ENCODE data around the gene JMJD7. TPM values are rescaled to one million over a fixed set of nuclear protein-coding genes. Genes with fewer than 3 reads are reported as not detected.
A peak's percentile ranks its signal among the peaks of the same experiment; 100 is the strongest.

Gene JMJD7
- total RNA-seq, 4 donors from 2014 or later: 18.8 to 36.6 (median 28.3) TPM

GRCh38 chr15:41801185-41801584, 26.7 kb upstream of the JMJD7 start:
- Histone ChIP-seq H3K9me3 (no peaks in the 10 kb centered on the region), H3K27ac (peak overlapping the region; percentile 42 to 73 (median 48)), H3K36me3 (no peaks in the 10 kb centered on the region), H3K27me3 (no peaks in the 10 kb centered on the region), H3K4me1 (peaks cover 83 to 87% of the 10 kb centered on the region in 2 donors), H3K4me3 (replicated peaks in 1 of 3) (no peak overlapping the region)
- peak; percentile 67 for DNase-seq
- intact Hi-C loops (cut with DNase I): no loop called here
- WGBS, 2 donors: 25 to 50% methylated on average over 3 of the region's 3 CpGs
- no peak for TF ChIP-seq CTCF (IDR thresholded peaks at IDR 0.05)
- TF ChIP-seq POLR2A (IDR thresholded peaks at IDR 0.05): no peak

- Histone ChIP-seq H3K4me1 (peaks cover 83 to 87% of the 10 kb centered on the region in 2 donors), H3K9me3 (no peaks in the 10 kb centered on the region), H3K4me3 (replicated peaks in 1 of 3) (no peak overlapping the region), H3K27me3 (no peaks in the 10 kb centered on the region), H3K36me3 (no peaks in the 10 kb centered on the region), H3K27ac (peak overlapping the region; percentile 38 to 79 (median 42))
- intact Hi-C loops (cut with DNase I): no loop called here
- 85 to 88% methylated on average over 3 of the region's 3 CpGs for WGBS, 2 donors
- DNase-seq: no peak
- no peak for TF ChIP-seq POLR2A (IDR thresholded peaks at IDR 0.05)
- TF ChIP-seq CTCF (IDR thresholded peaks at IDR 0.05): no peak
Observed at GRCh38 chr15:41801850-41802455, 25.9 kb upstream of the JMJD7 start.

GRCh38 chr15:41804361-41804760, 23.5 kb upstream of the JMJD7 start:
- Histone ChIP-seq H3K4me3 (replicated peaks in 1 of 3) (no peak overlapping the region), H3K9me3 (no peaks in the 10 kb centered on the region), H3K27ac (peak overlapping the region; percentile 70 to 79 (median 79)), H3K4me1 (peaks cover 63 to 66% of the 10 kb centered on the region in 2 donors), H3K27me3 (no peaks in the 10 kb centered on the region), H3K36me3 (no peaks in the 10 kb centered on the region)
- TF ChIP-seq CTCF (IDR thresholded peaks at IDR 0.05) (no peak), POLR2A (IDR thresholded peaks at IDR 0.05) (no peak)
- peak; percentile 55 to 58 for DNase-seq
- 58 to 86% methylated on average over 2 of the region's 2 CpGs for WGBS, 2 donors
- intact Hi-C loops (cut with DNase I): no loop called here

- Histone ChIP-seq H3K27ac (peak overlapping the region; percentile 70 to 79 (median 79)), H3K4me3 (replicated peaks in 1 of 3) (no peak overlapping the region), H3K4me1 (peaks cover 55 to 59% of the 10 kb centered on the region in 2 donors), H3K9me3 (no peaks in the 10 kb centered on the region), H3K36me3 (no peaks in the 10 kb centered on the region), H3K27me3 (no peaks in the 10 kb centered on the region)
- peak; percentile 40 to 70 for DNase-seq
- 29 to 40% methylated on average over 7 of the region's 8 CpGs for WGBS, 2 donors
- intact Hi-C loops (cut with DNase I): no loop called here
- TF ChIP-seq CTCF (IDR thresholded peaks at IDR 0.05) (no peak), POLR2A (IDR thresholded peaks at IDR 0.05) (no peak)
Observed at GRCh38 chr15:41804916-41805666, 22.8 kb upstream of the JMJD7 start.

GRCh38 chr15:41805711-41806110, 22.2 kb upstream of the JMJD7 start:
- 75% methylated on average over 3 of the region's 3 CpGs for whole genome bisulfite sequencing, 2 donors
- no peak for DNase-seq
- intact Hi-C loops (cut with DNase I): no loop called here
- no peak for TF ChIP-seq POLR2A (IDR thresholded peaks at IDR 0.05)
- Histone ChIP-seq H3K9me3 (no peaks in the 10 kb centered on the region), H3K27me3 (no peaks in the 10 kb centered on the region), H3K4me1 (peaks cover 49 to 52% of the 10 kb centered on the region in 2 donors), H3K36me3 (no peaks in the 10 kb centered on the region), H3K27ac (peak overlapping the region; percentile 70 to 79 (median 79)), H3K4me3 (replicated peaks in 1 of 3) (no peak overlapping the region)

Measured in thyroid gland (tissue), 4 donors.